HG03175 (cell line): ENCODE measurements around the gene SP100.

Experiments
- ATAC-seq: cut with Tn5 transposase; IDR thresholded peaks from one replicate; pipeline ENCODE4 v1.9.1; 2021; ENCODE audit warnings: mild to moderate bottlenecking, moderate library complexity; ENCODE audit not compliant: unreplicated experiment

Gene SP100

DNA sequence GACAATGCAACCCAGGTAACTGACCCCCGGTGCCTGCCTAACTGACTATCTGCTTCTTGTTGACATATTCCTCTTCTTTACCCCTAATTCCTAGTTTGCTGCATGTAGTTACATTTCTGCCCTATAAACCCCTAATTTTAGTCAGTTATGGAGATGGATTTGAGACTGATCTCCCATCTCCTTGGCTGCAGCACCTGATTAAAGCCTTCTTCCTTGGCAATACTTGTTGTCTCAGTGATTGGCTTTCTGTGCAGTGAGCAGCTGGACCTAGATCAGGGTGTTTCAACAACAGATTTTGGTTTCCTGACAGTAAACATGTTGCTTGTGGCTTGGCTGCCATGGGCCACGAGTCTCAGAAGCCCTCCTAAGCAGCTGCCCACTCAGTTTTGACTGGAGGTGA lies 105.4 kb downstream of the SP100 start:
- ATAC-seq, result no peak

DNA sequence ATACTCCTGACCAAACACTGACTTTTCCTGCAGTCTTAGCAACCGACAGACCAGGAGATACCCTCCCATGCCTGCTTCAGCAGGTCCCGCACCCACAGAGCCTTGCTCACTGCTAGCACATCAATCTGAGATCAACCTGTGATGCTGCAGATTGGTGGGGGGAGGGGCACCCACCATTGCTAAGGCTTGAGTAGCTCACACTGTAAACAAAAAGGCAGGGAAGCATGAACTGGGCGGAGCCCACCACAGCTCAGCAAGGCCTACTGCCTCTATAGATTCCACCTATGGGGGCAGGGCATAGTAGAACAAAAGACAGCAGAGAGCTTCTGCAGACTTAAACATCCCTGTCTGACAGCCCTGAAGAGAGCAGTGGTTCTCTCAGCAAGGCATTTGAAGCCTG lies 109.7 kb downstream of the SP100 start:
- ATAC-seq, result no peak

DNA sequence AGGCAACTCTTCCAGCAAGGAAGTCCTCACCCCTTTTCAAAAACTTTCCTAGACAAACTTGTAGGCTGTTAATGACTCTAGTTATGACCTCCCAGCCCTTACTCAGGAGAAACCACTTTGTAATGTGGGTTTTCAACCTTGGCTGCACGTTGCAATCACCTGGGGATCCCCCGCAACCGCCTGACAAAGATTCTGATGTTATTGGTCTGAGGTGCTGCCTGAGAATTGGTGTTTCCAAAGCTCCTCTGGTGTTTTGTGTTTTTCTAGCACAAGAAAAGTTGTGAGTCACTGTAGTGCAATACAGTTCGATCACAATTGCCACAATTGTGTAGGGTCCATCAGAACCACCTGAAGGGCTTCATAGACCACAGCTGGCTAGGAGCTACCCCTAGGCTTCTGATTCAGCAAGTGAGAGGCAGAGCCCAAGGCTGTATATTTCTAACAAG lies 121.6 kb downstream of the SP100 start:
- peak; percentile 62 for ATAC-seq

DNA sequence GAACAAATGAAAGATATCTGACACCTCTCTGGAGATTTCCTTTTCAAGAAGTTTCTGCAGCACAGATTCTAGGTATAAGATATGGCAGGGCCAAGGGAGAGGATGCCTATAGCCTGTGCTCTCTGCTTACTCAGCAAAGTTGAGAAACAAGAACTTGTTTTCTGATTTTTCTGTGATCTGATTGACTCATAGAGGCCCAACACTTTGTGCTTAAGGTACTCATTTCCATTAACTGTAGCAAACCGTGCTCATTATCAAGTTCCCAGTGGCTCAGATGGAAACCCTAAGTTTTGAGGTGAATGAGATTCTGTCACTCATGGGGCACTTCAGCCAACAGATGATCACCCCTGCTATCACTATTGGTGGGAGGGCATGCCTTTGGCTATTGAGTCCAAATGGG lies 124.3 kb downstream of the SP100 start:
- ATAC-seq, result no peak

DNA sequence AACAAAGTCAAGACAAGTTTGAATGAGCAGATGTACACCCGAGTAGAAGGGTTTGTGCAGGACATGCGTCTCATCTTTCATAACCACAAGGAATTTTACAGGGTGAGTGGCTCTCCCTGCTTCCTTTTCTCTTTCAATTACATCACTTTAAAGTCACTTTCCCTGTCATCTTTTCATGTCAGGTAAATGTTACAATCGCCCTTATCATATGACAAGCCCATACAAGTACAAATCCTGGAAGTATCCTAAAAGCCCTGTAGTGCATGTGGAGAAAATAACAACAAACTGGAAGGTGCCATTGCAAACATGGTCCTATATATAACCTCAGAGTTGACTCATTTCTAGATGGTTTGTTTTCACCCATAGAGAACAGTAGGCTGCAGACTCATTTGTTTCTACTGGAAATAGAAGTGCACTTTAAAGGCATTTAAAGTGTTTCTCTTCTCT lies 126.0 kb downstream of the SP100 start:
- ATAC-seq, result peak; percentile 72

DNA sequence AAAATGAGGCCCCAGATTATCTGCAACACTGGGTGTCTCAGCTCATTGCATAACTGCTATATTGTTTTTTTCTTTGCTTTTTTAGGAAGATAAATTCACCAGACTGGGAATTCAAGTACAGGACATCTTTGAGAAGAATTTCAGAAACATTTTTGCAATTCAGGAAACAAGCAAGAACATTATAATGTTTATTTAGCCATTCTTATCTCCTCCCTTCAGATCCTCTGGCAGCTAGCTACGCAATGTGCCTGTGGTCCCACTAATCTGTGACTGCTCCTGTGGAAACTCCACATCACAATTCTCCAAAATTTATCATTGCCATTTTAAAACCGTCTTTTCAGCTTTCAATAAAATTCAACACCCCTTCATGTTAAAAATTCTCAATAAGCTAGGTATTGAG lies 126.8 kb downstream of the SP100 start:
- no peak for ATAC-seq

DNA sequence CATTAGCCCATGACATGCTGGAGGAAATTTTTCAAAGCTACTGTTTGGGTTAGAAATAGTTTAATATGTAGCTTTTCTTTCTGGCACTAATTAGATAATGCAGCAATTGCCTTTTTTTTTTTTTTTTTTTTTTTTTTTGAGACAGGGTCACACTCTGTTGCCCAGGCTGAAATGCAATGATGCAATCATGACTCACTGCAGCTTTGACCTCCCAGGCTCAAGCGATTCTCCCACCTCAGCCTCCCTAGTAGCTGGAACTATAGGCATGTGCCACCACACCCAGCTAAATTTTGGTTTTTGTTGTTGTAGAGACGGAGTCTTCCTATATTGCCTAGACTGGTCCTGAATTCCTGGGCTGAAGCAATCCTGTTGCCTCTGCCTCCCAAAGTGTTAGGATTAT lies 136.2 kb downstream of the SP100 start:
- no peak for ATAC-seq

DNA sequence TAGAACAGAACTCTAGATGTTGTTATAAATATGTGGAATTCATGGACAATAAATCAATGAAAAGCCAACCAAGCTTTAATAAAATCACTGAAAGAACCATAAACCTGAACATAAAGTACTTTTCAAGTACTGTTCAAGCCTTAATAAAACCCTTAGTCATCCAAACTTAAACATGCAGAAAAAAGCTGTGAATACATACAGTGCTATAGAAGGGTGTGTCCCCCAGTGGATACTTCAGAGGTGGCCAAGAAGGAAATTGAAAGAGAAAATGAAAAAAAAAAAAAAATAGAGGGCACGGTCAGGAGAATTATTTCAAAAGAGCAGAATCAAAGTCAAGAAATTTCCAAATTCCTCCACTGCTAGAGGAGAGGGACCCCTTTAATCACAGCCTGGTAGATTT lies 141.1 kb downstream of the SP100 start:
- no peak for ATAC-seq

DNA sequence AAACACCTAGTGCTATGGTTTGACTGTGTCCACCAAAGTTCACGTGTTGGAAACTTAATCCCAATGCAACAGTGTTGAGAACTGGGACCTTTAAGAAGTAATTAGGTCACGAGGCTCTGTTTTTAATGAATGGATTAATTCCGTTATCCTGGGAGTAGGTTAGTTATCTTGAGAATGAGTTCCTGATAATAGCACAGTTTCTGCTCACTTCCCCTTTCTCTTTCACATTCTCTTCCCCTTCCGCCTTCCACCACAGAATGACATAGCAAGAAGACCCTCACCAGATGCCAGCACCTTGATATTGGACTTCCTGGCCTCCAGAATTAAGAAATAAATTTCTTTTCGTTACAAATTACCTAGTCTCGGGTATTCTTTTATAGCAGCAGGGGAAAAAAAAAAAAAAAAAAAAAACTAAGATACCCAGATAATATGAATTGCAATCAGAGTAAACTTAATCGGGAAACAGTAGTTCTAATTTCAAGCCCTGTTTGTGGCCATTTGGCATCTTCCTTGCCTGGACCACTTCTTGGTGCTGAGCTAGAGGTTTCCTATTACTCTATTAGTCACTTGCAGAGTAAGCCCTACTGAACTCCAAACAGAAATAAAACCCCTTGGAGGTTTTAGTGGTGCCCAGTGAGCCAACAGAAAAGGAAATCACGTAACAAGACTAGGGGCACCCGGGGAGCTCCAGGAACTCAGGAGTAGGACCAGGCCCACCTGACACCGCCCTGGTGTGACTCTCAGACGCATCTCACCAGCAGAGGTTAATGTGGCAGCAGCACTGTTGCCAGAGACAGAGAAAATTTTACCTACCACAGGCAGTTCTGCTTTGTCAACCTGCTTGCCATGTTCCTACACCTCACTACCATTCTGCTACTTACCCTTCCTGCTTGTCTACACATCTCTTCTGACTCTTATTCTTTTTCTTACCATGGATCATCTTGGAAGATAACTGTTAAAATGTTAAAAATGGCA lies 149.1 kb downstream of the SP100 start:
- ATAC-seq, result peak; percentile 76

DNA sequence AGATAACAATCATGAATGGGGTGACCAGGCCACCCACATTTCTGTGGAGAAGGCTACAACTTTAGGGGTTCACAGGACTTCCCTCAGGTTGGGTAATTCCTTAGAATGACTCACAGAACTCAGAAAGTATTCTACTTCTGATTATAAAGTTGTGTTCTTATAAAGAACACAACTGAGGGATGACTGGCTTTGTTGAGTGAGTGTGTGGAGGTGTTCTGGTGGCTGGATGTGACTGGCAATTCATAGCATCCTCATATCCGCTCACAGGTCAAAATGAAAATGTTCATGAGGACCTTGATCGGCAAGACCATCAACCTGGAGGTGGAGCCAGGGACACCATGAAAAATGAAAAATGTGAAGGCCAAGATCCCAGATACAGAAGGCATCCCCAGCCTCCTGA lies 153.3 kb downstream of the SP100 start:
- no peak for ATAC-seq

DNA sequence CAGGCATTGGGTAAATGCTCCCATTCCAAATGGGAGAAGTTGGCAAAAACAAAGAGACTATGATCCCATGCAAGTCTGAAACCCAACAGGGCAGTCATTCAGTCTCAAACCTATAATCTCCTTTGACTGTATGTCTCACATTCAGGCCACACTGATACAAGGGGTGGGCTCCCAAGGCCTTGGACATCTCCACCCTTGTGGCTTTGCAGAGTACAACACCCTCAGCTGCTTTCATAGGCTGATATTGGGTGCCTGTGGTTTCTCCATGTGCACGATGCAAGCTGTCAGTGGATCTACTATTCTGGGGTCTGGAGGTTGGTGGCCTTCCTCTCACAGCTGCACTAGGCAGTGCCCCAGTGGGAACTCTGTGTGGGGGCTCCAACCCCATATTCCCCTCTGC lies 155.0 kb downstream of the SP100 start:
- no peak for ATAC-seq

DNA sequence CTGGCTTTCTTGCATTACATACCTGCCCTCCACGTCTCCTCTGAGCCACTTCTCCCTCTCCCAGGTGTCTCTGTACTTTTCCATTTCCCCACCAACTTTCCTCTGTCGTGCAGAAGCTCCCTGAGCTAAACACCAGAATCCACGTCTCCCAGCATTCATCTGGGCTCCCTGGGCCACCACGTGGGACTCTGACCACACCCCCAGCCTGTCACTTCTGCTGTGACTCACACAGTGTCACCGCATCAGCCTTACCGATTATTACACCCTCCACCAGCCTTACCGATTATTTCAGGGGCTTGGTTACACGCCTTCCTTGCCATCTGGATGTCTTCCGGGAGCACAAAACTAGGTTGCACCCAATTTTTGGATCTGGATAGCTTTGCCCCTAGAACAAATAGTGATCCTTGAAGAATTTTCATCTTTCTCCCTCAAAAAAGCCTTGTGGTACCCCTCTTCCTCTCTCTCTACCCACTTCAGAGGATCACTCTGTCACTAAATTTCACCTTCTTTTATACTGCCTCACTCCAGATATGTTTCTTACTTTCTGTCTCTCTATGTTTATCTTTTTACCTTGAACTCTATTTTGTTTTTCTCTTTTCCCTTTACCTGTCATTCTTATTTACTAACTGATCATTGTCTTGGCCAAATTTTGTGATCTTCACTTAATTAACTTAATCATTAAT lies 159.8 kb downstream of the SP100 start:
- ATAC-seq, result no peak

DNA sequence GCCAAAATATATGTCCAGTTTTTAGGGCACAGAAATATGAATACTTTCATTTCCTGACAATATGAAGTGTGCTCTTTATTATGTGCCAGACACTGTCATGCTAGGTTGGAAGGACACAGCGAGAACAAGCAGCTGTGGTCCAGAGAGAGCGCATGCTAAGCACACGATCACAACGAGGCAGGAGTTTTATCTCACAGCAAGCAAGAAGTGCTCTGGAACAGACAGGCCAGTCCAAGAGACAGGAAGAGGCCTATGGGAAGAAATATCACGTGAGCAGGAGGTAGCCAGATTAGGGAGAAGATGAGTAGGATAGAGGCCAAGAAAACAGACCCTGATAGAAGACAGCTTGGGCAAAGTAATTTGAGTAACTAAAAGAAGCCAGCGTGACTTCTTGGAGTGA lies 161.1 kb downstream of the SP100 start:
- no peak for ATAC-seq

DNA sequence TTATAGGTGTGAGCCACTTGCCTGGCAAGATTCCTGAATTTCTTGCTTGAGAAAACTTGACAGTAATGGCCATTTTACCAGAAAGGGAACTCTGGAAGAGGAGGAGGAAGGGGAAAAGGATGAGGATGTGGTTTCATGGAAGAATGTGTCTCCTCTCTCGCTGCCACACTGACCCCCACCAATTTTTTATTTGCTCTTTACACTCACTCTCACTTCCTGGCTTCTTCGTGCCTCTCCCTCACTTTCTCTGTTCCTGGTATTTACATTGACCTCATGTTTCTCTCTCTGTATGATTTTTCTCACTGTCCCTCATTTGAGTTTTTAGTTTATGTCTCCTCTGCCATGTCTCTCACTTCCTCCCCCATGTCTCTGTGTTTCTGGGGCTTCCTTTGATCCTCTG lies 162.1 kb downstream of the SP100 start:
- ATAC-seq, result no peak

DNA sequence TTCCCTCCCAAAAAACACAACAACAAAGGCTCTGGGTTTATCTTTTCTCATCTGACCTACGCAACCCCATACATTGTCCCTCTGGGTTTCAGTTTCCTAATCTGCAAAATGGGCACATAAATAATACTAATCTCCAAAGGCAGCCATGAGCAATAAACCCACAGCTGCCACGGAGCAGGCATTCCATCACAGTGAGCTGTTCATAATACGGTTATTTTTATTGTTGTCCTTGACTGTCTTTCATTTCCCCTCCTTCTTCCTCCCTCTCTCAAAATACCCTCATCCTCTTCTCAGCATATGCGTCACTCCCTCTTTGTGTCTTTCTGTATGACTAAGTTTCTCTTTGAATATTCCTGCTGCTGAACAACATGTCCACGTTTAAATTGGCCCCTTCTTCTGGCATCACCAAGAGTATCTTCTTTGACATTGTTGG lies 166.9 kb downstream of the SP100 start:
- ATAC-seq, result no peak

DNA sequence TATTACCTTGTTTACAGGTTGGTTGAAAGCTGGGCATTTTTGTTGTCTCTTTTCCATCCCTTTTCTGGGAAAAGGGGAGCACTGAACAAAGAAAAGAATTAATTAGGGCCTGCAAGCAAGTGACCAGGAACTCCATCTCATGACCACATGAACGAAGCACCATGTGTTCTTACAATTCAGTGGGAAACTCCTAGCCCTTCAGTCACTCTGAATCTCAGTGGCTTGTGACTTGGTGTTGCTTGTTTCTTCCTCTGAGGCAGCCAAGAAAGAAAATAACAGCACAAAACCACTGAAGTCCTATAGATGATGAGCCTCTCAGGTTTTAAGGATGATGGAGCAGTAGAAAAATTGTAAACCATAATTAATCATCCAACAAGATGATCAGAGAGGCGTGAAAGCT lies 167.6 kb downstream of the SP100 start:
- ATAC-seq, result no peak

DNA sequence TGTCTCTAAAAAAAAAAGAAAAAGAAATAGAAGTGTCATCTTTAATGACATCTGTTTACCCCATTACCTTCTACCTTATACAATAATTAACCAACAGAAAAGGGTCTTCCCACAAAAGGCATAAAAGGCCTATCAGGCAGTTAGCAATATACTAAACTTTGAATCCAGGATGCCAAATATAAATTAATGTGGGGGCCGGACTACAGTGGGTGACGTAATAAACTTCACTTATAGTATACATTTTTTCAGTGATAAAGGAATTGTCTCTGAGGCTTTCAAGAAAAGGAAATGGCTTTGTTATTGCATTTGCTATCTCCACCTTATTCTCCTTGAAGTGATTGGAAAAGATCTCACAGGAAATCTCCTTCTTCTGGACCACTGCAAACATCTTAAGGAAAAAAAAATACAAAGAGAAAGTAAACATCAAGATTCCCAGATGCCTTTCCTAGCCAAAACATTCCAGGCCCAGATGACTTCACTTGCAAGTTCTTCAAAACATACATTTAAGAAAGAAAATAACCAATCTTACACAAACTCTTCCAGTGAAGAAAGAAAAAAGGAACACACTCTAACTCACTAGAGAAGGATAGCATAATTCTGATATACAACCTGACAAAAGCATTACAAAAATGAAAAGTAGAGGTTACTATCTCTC lies 170.5 kb downstream of the SP100 start:
- no peak for ATAC-seq

DNA sequence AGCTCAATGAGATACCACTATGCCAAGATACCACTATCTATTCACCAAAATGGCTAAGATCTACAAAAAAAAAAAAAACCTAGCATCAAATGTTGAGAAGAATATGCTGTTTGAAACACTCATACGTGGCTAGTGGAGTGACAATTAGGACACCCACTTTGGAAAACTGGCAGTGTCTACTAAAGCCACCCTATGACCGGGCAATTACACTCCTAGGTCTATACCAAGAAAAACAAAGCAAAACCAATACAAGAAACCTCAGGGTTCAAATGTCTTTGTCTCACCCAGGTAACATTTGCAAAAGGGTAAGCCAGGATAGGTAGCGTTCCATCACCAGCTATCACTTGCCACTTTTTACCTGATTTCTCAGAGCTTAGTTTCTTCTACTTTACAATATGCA lies 173.0 kb downstream of the SP100 start:
- ATAC-seq, result no peak

DNA sequence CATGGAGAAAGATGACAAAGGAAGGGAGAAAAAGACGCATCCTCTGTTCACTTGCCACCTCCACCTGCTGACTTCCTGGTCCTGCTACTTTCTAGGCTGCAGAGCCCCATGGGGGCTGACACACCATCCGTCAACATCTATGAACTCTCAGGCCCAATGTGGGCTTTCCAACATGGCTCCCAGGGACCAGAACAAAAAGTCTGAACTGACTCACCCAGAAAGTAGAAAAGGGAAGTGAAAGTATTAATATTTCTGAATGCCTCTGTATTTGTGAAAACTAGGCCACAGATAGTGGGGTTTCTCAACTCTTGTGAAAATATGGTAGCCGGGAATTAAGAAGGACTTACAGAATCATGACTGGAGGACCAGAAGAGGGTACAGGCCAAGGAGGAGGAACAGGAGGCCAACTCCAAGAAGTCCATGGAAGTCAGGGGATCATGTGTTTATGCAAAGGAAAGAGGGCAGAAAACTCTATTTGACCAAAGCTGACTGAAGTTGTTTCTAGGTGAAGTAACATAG lies 173.6 kb downstream of the SP100 start:
- peak; percentile 99 for ATAC-seq

DNA sequence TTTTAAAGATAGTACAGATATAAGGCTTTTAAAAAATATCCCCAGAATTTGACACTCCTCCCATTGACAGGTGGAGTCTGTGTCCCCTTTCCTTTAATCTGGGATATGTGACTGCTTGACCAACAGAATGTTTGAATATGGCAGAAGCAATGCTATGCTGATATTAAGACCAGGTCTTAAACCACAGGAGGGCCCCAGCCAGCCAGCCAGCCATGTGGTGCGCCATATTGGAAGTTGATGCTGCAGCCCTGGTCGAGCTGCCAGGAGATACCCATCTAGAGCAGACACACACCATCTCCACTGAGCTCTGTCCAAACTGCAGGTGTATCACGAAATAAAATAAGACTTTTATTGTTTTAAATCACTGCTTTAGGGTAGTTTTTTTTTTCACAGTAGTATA lies 174.3 kb downstream of the SP100 start:
- ATAC-seq, result no peak

DNA sequence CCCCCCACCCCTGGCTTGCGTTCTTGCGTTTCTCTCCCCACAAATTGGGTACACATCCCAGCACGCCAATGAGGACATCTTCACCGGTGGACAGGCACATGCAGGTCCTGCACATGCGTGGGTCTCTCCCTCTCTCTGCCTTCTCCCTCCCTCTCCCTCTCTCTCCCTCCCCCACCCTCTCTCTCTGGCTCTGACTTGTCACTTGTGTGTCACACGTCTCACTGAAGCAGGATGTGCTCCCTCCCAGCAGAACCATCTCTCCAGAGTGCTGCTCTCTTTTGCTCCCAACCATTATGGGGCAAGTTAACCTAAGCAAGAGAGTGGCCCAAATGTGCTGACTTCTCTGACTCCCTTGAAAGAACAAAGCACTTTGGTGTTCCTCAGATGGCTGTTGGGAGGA lies 175.8 kb downstream of the SP100 start:
- no peak for ATAC-seq
